Measurements from ENCODE around the gene NRG3. TPM values are rescaled to one million over a fixed set of nuclear protein-coding genes. Genes with fewer than 3 reads are reported as not detected.

NRG3 gene
- total RNA-seq, 1 experiment from 2014 or later, result 0.08 TPM

GRCh38 chr10:82358486-82359099 lies 483.6 kb downstream of the NRG3 start:
- Histone ChIP-seq H3K27me3 (ENCODE audit: control insufficient read depth, insufficient read depth, low read length) (no peaks in the 10 kb centered on the region), H3K9me3 (ENCODE audit: control insufficient read depth, insufficient read depth, low read depth, low read length) (no peaks in the 10 kb centered on the region), H3K4me3 (ENCODE audit: low read depth in 2 of 2, low read length in 2 of 2) (no peak overlapping the region), H3K27ac (ENCODE audit: low read length) (no peak overlapping the region), H3K4me1 (ENCODE audit: control insufficient read depth, insufficient read depth, low read length) (no peaks in the 10 kb centered on the region), H3K36me3 (ENCODE audit: control insufficient read depth, insufficient read depth, low read length) (no peaks in the 10 kb centered on the region)
- no peak for TF ChIP-seq REST (IDR thresholded peaks at IDR 0.05; ENCODE audit: insufficient read depth in 1 of 2, low read depth in 2 of 2, low read length in 1 of 2)
- TF ChIP-seq TCF7L2 (IDR thresholded peaks at IDR 0.05; ENCODE audit: low read depth, low read length), result no peak
- no peak for TF ChIP-seq CTCF (IDR thresholded peaks at IDR 0.05)
- TF ChIP-seq POLR2AphosphoS5 (IDR thresholded peaks at IDR 0.05; ENCODE audit: low read depth, low read length), result no peak
- no peak for TF ChIP-seq SIN3A (IDR thresholded peaks at IDR 0.05; ENCODE audit: borderline replicate concordance, insufficient read depth, low read depth, low read length)
- ATAC-seq, result no peak; the same call in none of the 2 replicates
- ChIA-PET CTCF (no interaction called here), POLR2A (no interaction called here)
- DNase-seq (ENCODE audit: low read depth, low spot score), result peak; percentile 20
- in situ Hi-C loops (cut with HindIII; ENCODE audit: low pct_unique_long_range_greater_than_20kb, low sequenced_read_pairs) (no loop called here), intact Hi-C loops (cut with micrococcal nuclease; ENCODE audit: unreplicated experiment) (no loop called here)
- BruUV-seq (replicated peaks), result no TSS peak

GRCh38 chr10:82361256-82361655 lies 486.3 kb downstream of the NRG3 start:
- DNase-seq (ENCODE audit: low read depth, low spot score), result no peak
- Histone ChIP-seq H3K4me3 (ENCODE audit: low read depth in 2 of 2, low read length in 2 of 2) (no peak overlapping the region), H3K36me3 (ENCODE audit: control insufficient read depth, insufficient read depth, low read length) (no peaks in the 10 kb centered on the region), H3K9me3 (ENCODE audit: control insufficient read depth, insufficient read depth, low read depth, low read length) (no peaks in the 10 kb centered on the region), H3K4me1 (ENCODE audit: control insufficient read depth, insufficient read depth, low read length) (no peaks in the 10 kb centered on the region), H3K27me3 (ENCODE audit: control insufficient read depth, insufficient read depth, low read length) (no peaks in the 10 kb centered on the region), H3K27ac (ENCODE audit: low read length) (no peak overlapping the region)
- ChIA-PET CTCF (no interaction called here), POLR2A (no interaction called here)
- no peak for ATAC-seq
- intact Hi-C loops (cut with micrococcal nuclease; ENCODE audit: unreplicated experiment) (no loop called here), in situ Hi-C loops (cut with HindIII; ENCODE audit: low pct_unique_long_range_greater_than_20kb, low sequenced_read_pairs) (no loop called here)
- no TSS peak for BruUV-seq (replicated peaks)
- TF ChIP-seq SIN3A (IDR thresholded peaks at IDR 0.05; ENCODE audit: borderline replicate concordance, insufficient read depth, low read depth, low read length), result no peak

- intact Hi-C loops (cut with micrococcal nuclease; ENCODE audit: unreplicated experiment) (no loop called here), in situ Hi-C loops (cut with HindIII; ENCODE audit: low pct_unique_long_range_greater_than_20kb, low sequenced_read_pairs) (no loop called here)
- no peaks in the 10 kb centered on the region for H3K36me3 ChIP-seq (ENCODE audit: control insufficient read depth, insufficient read depth, low read length)
- no peak overlapping the region for H3K4me3 ChIP-seq (ENCODE audit: low read depth in 2 of 2, low read length in 2 of 2)
- ATAC-seq, result no peak
- no peak overlapping the region for H3K27ac ChIP-seq (ENCODE audit: low read length)
- H3K9me3 ChIP-seq (ENCODE audit: control insufficient read depth, insufficient read depth, low read depth, low read length), result no peaks in the 10 kb centered on the region
- no TSS peak for BruUV-seq (replicated peaks)
- ChIA-PET CTCF (no interaction called here), POLR2A (no interaction called here)
- H3K4me1 ChIP-seq (ENCODE audit: control insufficient read depth, insufficient read depth, low read length), result no peaks in the 10 kb centered on the region
- no peaks in the 10 kb centered on the region for H3K27me3 ChIP-seq (ENCODE audit: control insufficient read depth, insufficient read depth, low read length)
- no peak for DNase-seq (ENCODE audit: low read depth, low spot score)
- TF ChIP-seq CTCF (IDR thresholded peaks at IDR 0.05) (peak; percentile 49), POLR2AphosphoS5 (IDR thresholded peaks at IDR 0.05; ENCODE audit: low read depth, low read length) (no peak)
Observed at GRCh38 chr10:82377608-82378007, 502.6 kb downstream of the NRG3 start.

All from Panc1 (cell line).